Measurements from ENCODE around the gene ADAP2.

ADAP2 gene

DNA sequence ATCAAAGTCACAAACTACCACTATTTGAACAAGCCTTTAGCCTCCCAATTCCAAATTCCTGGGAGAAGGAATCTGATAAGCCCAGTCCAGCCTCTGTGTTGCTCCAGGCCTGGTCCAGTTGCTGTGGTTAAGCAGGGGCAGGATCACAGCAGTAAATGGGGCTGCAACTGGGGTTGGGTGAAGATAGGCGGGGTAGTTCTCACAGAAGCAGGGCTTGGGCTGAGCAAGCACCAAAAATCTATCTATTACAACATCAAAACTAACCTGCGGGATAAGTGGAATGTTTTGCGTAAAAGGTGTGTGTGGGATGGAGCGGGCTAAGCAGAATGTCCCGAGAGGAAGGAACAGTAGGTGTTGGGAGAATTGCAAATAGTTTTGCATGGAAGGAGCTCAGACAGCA lies 26.1 kb downstream of the ADAP2 start:
- TF ChIP-seq, protein P1, sequence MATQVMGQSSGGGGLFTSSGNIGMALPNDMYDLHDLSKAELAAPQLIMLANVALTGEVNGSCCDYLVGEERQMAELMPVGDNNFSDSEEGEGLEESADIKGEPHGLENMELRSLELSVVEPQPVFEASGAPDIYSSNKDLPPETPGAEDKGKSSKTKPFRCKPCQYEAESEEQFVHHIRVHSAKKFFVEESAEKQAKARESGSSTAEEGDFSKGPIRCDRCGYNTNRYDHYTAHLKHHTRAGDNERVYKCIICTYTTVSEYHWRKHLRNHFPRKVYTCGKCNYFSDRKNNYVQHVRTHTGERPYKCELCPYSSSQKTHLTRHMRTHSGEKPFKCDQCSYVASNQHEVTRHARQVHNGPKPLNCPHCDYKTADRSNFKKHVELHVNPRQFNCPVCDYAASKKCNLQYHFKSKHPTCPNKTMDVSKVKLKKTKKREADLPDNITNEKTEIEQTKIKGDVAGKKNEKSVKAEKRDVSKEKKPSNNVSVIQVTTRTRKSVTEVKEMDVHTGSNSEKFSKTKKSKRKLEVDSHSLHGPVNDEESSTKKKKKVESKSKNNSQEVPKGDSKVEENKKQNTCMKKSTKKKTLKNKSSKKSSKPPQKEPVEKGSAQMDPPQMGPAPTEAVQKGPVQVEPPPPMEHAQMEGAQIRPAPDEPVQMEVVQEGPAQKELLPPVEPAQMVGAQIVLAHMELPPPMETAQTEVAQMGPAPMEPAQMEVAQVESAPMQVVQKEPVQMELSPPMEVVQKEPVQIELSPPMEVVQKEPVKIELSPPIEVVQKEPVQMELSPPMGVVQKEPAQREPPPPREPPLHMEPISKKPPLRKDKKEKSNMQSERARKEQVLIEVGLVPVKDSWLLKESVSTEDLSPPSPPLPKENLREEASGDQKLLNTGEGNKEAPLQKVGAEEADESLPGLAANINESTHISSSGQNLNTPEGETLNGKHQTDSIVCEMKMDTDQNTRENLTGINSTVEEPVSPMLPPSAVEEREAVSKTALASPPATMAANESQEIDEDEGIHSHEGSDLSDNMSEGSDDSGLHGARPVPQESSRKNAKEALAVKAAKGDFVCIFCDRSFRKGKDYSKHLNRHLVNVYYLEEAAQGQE (IDR thresholded peaks at IDR 0.05; ENCODE audit: insufficient read depth in 1 of 2, low read depth in 2 of 2, low read length in 2 of 2): no peak
- TF ChIP-seq SIN3A (IDR thresholded peaks at IDR 0.05; ENCODE audit: borderline replicate concordance, insufficient read depth, low read length): no peak
- TF ChIP-seq POLR2AphosphoS5 (IDR thresholded peaks at IDR 0.05; ENCODE audit: low read depth, low read length): no peak
- TF ChIP-seq FOXP2 (optimal IDR thresholded peaks at IDR 0.05; ENCODE audit: borderline replicate concordance, extremely low read depth, extremely low read length, insufficient read depth): no peak
- no peak for TF ChIP-seq TAF1 (IDR thresholded peaks at IDR 0.05; ENCODE audit: borderline replicate concordance, insufficient read depth, low read length)

DNA sequence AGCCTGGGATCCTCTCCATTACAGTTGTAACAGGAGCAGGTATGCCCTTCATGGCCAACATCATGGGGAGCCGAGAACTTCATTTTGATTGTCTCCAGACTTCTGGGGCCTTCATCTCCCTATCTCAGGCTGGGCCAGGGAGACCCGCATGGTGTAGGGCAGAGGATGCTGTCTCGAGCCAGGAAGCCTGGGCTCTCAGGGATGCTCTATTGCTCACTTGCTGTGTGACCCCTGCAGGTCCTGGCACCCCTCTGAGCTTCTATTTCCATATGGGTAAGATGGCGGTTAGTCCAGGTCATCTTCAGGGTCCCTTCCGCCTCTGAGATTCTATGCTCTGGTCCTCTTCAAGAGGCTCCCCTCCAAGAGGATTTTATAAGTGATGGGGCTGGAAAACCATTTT lies 28.4 kb downstream of the ADAP2 start:
- TF ChIP-seq, protein P1 (IDR thresholded peaks at IDR 0.05; ENCODE audit: insufficient read depth in 1 of 2, low read depth in 2 of 2, low read length in 2 of 2): no peak
- TF ChIP-seq FOXP2 (optimal IDR thresholded peaks at IDR 0.05; ENCODE audit: borderline replicate concordance, extremely low read depth, extremely low read length, insufficient read depth): no peak
- TF ChIP-seq POLR2AphosphoS5 (IDR thresholded peaks at IDR 0.05; ENCODE audit: low read depth, low read length): no peak
- TF ChIP-seq SIN3A (IDR thresholded peaks at IDR 0.05; ENCODE audit: borderline replicate concordance, insufficient read depth, low read length): no peak
- TF ChIP-seq TAF1 (IDR thresholded peaks at IDR 0.05; ENCODE audit: borderline replicate concordance, insufficient read depth, low read length): no peak

DNA sequence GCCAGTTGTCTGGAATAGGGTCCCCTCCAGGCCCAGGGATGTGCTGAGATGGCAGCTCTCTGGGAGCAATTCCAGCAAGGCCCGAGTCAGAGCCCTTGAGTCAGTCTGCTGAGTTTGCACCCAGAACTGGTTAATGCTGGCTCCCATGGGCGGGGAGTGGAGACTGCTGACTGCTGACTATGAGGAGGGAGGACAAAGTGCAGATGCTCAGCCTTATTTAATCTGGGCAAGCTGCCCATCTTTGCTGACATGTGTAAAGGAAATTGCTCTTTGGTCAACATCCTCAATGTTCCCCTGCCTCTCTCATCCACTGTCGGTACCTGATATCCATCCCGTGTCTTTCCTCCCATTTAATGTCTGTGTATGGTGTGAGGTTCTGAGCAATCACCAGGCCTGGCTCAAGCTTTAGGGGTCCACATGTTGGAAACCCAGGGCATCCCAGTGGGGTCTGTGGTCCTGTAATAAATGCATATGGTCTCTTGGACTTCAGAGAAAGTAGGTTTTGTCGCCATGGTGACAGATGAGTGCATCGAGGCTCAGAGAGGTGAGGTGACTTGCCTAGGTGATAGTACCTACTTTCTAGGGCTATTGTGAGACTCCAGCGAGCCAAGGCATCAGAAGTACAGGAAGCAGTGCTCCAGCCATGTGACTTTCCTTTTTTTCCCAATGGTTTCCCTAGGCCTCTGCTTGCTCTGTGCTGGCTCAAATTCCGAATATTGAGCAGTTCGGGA lies 29.1 kb downstream of the ADAP2 start:
- TF ChIP-seq FOXP2 (optimal IDR thresholded peaks at IDR 0.05; ENCODE audit: borderline replicate concordance, extremely low read depth, extremely low read length, insufficient read depth) (peak; percentile 74), SIN3A (IDR thresholded peaks at IDR 0.05; ENCODE audit: borderline replicate concordance, insufficient read depth, low read length) (no peak), TAF1 (IDR thresholded peaks at IDR 0.05; ENCODE audit: borderline replicate concordance, insufficient read depth, low read length) (no peak), POLR2AphosphoS5 (IDR thresholded peaks at IDR 0.05; ENCODE audit: low read depth, low read length) (no peak)
- TF ChIP-seq, protein P1 (IDR thresholded peaks at IDR 0.05; ENCODE audit: insufficient read depth in 1 of 2, low read depth in 2 of 2, low read length in 2 of 2): no peak

DNA sequence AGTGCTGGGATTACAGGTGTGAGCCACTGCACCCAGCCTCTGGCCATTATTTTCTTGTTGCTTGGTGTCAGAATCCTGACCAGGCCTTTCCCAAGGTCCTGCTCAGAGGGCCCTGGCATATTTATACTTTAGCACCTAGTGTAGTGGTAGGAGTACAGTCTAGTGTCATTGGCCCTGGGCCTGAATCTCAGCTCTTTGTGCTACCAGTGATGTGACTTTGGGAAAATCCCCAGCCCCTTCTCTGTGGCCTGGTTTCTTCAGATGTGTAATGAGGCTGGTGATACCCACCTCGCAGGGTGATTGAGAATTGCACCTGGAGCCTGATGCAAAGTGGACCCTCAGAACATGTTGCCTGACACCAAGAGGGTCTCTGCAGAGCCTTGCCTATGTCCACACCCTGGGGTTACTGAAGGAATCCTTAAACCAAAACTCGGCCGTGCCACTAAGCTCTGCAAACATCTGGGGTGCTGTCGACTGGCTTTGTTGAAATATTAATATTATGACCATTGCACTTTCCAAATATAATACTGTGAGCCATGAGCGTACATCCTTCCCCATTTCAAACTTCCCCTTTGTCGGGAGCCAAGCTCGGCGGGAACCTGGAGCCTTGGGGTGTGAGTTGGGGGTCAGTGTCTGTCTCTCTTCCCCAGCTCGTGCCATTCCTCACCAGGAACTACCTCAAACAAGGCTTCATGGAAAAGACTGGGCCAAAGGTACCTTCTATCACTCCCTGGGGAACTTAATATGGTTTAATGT lies 31.1 kb downstream of the ADAP2 start:
- no peak for TF ChIP-seq TAF1 (IDR thresholded peaks at IDR 0.05; ENCODE audit: borderline replicate concordance, insufficient read depth, low read length)

DNA sequence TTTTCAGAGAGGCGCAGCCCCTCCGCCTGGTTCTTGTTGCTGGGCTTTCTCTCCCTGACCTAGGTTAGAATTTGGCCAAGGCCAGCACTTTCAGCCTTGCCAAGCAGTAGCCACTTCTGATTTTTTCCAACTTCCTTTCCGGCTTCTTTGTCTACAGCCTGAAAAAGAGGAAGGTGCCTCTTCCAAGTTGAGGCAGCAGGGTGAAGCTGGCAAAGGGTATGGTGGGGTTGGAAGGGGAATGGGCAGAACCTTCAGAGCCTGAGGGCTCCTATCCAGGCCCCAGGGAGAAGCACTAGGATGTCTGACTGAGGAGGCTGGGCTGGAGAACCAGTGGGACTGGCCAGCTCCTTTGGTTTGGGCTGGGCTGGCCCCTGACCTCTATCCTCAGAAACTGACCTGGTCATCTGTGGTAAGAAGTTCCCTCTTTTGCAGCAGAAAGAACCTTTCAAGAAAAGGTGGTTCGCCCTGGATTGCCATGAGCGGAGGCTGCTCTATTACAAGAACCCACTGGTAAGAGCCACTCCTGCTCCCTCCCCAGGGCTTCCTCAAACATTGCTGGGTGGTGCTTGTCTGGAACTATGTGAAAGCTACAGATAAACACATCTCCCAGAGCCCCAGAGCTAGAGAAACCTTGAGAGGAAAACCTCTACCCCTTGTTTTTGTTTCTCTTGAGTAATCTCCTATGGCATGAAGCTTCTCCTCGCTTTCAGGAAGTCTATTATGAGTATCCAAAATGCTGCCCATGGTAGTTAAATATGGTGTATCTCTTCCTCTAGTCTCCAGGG lies 32.5 kb downstream of the ADAP2 start:
- TF ChIP-seq, protein P1 (IDR thresholded peaks at IDR 0.05; ENCODE audit: insufficient read depth in 1 of 2, low read depth in 2 of 2, low read length in 2 of 2): no peak
- TF ChIP-seq POLR2AphosphoS5 (IDR thresholded peaks at IDR 0.05; ENCODE audit: low read depth, low read length): no peak
- TF ChIP-seq TAF1 (IDR thresholded peaks at IDR 0.05; ENCODE audit: borderline replicate concordance, insufficient read depth, low read length): no peak
- TF ChIP-seq SIN3A (IDR thresholded peaks at IDR 0.05; ENCODE audit: borderline replicate concordance, insufficient read depth, low read length): no peak
- TF ChIP-seq FOXP2 (optimal IDR thresholded peaks at IDR 0.05; ENCODE audit: borderline replicate concordance, extremely low read depth, extremely low read length, insufficient read depth): no peak
